ENCODE data around the gene KPNA3.

GRCh38 chr13:49807681-49808080, 15.2 kb upstream of the KPNA3 start:
- TF ChIP-seq CTCF (IDR thresholded peaks at IDR 0.05) (no peak), ZFX (IDR thresholded peaks at IDR 0.05; ENCODE audit: borderline replicate concordance) (no peak)

Measured in 22Rv1 (cell line).